Erythroblast (primary cell): ENCODE data around the gene HOXA4.

Source experiments
- GATA1 ChIP-seq: IDR thresholded peaks from 2 replicates; pipeline ENCODE4 v1.6.1; 2011; ENCODE audit warnings: low read depth, mild to moderate bottlenecking, control low read depth, low read length, moderate library complexity
- POLR2A ChIP-seq: IDR thresholded peaks from 2 replicates; pipeline ENCODE4 v1.6.1; 2011; ENCODE audit warnings: mild to moderate bottlenecking, low read length

DNA sequence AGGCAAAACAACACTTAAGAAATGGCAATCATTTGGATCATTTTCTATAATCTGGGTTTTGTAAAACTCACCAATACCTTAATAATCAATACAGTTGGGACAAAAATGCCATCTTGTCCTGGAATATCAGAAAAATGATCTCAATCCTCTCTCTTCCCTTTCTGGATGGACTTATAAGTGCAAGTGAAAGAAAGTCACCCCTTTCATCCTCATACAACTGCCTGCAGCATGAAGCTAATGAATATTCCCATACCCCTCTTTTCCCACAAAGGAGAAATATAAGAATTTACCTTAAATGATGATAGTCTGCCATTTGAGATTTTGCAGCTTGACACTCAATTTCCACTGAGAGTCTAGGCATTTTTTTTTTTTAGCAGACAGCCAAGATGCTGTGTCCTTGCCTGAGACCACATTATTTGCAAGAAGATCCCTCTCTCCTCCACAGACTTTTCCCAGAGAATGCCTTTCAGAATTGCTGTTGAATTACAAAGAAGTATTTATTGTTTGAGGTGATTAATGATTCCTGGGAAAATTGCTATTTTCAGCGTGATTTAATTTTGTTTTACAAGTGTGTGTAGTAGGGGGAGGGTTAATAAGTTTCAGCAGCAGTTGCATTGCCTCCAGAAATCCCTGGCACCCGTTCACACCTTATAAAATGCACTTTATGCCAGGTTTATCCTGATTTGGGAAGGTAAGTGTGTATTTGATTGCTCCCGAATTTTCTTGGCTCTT, 3.8 kb downstream of the HOXA4 start:
- TF ChIP-seq POLR2A (no peak), GATA1 (no peak)
